ENCODE measurements around the gene FNIP2. TPM values are rescaled to one million over a fixed set of nuclear protein-coding genes. Genes with fewer than 3 reads are reported as not detected.
"Not testable (repeated sequence)": the region's sequence is repeated elsewhere in the genome, so short reads cannot be mapped to it uniquely, and the experiment has no call there.

The FNIP2 gene
- total RNA-seq, 1 donor from 2014 or later, result 63.0 TPM

DNA sequence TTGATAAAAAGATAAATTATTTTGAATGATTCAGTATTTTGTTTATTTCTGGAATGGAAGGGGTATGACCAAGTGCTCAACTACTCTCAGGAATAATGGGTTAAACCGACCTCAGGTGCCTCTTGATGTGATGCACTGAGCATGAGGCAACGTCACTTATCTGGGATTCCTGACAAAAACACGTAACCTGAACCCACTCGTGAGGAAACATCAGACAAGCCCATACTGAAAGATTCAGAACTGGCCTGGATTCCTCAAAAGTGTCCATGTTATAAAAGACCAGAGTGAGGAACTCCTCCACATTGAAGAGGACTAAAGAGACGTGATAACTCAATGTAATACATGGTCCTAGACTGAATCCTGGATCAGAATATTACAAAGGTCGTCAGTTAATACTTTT, 144.0 kb downstream of the FNIP2 start:
- DNase-seq (ENCODE audit: low spot score), result no peak

DNA sequence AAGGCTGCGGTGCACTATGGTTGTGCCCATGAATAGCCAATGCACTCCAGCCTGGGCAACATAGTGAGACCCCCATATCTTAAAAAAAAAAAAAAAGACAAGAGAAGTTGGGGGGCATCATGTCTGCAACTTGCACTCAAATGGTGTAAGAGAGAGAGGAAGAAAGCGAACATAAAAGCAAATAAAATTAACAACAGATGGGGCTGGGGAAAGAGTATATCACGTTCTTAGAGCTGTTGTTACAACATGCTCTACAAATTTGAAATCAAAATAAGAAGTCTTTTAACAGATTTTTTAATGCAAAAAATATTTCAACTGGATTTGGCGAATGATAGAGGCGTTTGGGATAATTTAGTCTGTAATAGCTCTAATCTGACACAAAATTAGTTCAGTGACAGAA, 144.9 kb downstream of the FNIP2 start:
- DNase-seq (ENCODE audit: low spot score), result no peak

DNA sequence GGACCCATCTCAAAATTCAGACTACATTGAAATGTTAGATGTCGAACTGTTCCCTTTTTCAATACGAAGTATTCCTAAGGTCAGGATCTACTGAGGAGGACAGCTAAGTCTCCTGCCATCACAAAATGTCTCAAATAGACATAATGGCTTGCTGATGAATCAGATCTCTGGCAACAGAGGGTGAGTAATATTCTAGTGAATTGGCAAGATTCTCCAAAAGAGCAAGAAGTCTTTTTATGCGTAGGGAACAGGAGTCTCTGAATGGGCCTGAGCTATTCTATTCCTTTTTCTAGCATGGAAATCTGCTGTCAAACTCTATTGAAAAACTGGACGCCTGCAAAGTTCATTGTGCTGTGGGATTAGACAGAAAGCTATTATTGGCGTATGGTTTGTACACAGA, 145.4 kb downstream of the FNIP2 start:
- no peak for DNase-seq (ENCODE audit: low spot score)

DNA sequence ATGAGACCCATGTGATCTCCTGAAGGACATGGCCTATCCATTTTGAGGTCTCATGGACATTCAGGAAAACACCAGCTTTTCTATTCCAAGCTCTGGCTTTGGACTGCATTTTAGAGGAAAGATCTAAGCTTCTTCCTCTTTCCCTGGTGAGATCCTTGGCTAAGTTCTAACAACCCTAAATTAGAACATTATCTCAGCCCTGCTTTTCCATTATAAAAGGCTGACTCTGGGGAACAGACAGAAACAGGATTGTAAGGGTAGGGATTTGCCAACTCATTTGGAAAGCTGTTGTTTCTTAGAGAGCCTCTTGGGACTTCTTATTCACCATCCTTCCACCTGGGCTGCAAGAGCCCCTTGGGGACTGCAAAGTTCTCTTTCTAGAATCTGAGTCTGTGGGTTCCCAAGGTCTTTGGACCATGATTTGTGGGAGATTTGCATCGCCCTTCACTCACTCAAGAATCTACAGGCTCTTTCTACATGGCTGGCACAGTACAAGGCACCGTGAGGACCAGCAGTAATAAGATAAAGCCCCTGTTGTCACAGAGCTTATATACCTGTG, 146.9 kb downstream of the FNIP2 start:
- no peak for DNase-seq (ENCODE audit: low spot score)

DNA sequence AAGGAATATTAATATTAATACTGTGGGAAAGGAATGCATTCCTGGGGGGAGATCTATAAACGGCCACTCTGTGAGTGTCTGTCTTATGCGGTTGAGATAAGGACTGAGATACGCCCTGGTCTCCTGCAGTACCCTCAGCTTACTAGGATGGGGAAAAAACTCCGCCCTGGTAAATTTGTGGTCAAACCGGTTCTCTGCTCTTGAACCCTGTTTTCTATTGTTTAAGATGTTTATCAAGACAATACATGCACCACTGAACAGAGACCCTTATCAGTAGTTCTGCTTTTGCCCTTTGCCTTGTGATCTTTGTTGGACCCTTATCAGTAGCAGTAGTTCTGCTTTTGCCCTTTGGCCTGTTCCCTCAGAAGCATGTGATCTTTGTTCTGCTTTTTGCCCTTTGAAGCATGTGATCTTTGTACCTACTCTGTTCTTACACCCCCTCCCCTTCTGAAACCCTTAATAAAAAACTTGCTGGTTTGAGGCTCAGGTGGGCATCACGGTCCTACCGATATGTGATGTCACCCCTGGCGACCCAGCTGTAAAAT, 151.7 kb downstream of the FNIP2 start:
- not testable (repeated sequence) for DNase-seq (ENCODE audit: low spot score)

DNA sequence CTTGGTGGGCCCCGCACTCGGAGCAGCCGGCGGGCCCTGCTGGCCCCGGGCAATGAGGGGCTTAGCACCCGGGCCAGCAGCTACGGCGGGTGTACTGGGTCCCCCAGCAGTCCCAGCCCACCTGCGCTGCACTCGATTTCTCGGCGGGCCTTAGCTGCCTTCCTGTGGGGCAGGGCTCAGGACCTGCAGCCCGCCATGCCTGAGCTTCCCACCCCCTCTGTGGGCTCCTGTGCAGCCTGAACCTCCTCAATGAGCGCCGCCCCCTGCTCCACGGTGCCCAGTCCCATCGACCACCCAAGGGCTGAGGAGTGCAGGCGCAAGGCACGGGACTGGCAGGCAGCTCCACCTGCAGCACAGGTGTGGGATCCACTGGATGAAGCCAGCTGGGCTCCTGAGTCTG, 158.9 kb downstream of the FNIP2 start:
- not testable (repeated sequence) for DNase-seq (ENCODE audit: low spot score)

DNA sequence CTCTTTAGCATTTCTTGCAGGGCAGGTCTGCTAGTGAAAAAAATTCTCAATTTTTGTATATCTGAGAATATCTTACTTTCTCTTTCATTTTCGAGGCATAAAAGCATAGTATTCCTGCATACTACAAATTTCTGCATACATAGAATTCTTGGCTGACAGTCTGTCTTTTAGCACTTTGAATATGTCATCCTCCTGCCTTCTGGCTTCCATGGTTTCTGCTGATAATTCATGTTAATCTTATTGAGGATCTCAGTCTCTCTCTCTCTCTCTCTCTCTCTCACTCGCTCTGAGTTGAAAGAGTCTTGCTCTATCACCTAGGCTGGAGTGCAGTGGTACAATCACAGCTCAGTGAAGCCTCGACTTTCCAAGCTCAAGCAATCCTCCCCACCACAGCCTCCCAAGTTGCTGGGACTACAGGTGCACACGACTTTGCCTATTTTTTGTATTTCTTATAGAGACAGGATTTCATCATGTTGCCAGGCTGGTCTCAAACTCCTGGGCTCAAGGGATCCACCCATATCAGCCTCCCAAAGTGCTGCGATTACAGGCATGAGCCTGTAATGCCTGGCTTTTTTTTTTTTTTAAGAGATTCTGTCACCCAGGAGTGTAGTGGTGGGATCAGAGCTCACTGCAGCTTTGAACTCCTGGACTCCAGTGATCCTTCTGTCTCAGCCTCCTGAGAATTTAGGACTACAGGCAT, 161.3 kb downstream of the FNIP2 start:
- no peak for DNase-seq (ENCODE audit: low spot score)

DNA sequence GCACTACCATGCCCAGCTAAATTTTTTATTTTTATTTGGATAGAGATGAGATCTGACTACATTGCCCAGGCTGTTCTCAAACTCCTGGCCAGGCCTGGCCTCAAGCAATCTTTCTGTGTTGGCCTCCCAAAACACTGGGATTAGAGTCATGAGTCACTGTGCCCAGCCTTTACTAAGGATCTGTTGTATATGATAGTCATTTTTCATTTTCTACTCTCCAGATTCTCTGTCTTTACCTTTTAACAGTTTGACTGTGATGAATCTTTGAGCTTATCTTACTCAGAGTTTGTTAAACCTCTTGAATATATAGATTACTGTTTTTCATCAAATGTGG, 161.8 kb downstream of the FNIP2 start:
- DNase-seq (ENCODE audit: low spot score), result no peak

DNA sequence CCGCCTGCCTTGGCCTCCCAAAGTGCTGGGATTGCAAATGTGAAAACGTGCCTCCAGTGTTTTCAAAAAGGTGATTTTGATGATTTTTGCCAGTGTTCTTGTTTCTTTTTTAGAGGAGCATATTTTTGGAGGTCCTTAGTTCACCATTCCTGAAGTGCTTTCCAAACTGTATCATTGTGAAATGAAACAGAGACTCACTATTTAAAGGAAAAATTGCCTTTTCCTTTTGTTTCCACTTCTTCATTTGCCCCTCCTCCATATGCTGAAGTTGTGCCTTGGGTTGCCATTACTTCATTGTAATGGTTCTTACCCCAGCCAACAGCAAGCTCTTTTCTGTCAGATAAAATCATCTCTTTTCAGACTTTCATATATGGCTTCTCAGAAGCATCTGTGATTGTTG, 164.4 kb downstream of the FNIP2 start:
- no peak for DNase-seq (ENCODE audit: low spot score)

DNA sequence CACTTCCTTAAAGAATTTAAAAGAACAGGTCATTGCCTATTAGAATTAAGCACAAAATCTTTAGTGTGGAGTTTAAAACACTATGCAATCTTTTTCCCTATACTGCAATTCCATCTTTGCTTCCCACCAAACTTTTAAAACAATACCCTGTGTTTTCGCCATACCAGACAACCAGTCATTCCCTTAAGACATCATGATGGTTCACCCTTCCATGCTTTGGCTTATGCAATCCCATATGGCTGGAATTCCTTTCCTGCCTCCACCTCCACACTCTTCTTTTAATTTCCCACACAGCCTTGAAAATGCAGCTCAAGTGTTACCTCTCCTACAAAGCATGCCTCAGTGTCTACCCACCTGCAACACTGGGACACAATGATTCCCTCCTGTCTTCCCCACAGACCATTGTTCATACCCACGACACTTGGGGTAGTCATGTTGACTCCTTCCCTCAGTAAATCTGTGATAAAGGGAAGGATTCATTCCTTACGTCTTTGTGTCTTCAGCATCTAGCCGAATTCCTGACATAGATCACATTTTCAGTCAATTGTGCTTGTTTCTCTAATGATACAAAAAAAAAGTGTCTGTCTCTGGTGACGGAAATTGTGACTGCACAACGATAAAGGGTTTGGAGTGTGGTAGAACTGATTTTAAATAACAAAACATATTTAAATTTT, 166.3 kb downstream of the FNIP2 start:
- DNase-seq (ENCODE audit: low spot score), result no peak

DNA sequence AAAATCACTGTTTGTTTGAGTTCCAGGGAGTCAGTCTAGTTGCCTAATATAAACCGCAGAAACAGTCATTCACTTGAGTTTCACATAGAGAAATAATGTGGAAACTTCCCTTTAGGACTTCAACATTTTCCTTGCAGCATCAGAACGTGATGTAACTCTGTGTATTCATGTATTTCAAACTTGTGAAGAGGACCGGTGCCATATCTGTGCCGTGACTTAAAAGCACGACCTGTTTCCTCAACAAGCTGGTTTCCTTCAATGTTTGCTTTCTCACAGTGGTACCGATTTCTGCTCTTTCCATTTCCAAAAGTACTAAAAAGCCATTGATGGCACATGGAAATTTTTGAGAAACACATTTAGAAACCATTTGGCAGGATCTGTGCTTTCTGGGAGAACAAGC, 167.4 kb downstream of the FNIP2 start:
- DNase-seq (ENCODE audit: low spot score), result no peak

DNA sequence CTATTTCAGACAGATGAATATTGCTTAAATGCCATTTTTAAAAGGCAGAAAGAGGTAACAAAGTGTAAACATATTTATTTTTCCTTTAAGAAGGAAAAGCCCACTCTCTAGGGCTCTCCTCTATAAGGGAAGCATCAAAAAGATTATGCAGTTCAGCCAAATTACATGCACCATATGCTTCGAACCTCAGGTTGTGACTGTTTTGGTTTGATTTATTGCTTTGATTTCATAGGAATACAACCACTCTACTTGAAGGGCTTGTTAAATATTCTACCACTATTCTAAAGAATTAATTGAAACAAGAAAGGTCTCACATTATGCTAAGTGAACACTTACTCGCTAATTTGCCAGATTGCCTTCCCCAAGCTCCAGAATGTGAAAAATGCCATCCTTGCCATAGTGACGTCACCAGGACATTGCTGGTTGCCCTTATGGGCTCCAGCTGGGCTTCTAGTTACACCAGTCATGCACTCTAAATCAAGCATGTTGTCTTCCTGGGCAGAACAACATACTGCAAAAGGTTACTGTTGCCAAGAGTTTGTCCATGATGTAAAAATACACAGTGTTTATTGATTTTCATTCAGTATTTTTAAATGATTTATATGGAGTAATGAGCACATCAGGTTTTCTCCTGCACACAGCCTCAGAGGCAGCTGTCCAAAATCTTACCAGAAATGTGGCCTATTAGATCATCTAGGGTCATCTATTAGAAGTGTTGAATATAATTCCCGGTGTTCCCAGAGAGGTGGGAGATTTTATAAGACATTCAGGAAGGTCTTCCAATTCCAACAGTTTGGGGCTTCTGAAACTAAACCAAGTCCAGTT, 169.6 kb downstream of the FNIP2 start:
- no peak for DNase-seq (ENCODE audit: low spot score)

DNA sequence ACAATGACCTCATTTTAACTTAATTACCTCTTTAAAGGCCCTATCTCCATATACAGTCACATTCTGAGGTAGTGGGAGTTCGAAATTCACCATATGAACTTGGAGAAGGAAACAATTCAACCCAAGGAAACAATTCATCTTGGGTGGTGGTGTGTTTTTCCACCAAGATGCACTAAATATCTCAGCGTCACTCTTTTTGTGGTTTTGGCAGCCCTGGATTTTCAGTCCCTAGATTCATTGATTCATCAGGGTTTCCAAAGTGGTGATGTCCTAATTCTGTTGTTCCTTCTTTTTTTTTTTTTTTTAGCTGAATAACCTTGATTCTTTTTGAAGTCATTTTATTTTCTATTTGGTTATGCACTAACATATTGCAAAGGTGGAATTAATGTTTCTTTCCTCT, 171.4 kb downstream of the FNIP2 start:
- DNase-seq (ENCODE audit: low spot score), result no peak

DNA sequence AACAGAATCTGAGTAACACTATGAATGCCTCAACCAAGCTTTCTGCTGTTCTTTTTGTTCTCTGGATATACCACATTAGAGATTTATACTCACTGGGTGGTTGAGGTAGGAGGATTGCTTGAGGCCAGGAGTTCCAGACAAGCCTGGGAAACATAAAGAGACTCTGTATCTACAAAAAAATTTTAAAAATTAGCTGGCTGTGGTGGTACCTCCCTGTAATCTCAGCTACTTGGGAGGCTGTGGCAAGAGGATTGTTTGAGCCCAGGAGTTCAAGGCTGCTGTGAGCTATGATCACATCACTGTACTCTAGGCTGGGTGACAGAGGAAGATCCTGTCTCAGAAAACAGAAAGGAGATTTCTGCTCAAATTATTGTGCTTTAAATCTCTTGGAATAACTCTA, 172.5 kb downstream of the FNIP2 start:
- DNase-seq (ENCODE audit: low spot score), result no peak

DNA sequence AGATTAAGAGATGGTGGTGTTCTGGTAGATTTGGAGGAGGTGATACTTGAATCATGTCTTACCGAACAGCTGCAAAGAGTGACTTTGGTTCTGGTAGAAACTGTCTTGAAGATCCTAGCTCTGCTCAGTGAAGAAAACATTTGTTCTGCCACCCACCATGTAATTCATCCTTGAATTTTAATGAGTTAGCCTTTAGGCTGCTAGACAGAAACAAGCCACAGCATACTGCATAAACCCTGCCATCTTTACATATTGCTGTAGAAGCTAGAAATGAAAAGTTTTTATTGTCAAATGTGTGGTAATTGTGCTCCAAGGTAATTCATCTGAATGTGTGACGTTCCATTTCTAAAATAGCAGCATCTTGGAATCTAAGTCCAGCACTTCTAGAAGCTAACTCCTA, 173.1 kb downstream of the FNIP2 start:
- no peak for DNase-seq (ENCODE audit: low spot score)

DNA sequence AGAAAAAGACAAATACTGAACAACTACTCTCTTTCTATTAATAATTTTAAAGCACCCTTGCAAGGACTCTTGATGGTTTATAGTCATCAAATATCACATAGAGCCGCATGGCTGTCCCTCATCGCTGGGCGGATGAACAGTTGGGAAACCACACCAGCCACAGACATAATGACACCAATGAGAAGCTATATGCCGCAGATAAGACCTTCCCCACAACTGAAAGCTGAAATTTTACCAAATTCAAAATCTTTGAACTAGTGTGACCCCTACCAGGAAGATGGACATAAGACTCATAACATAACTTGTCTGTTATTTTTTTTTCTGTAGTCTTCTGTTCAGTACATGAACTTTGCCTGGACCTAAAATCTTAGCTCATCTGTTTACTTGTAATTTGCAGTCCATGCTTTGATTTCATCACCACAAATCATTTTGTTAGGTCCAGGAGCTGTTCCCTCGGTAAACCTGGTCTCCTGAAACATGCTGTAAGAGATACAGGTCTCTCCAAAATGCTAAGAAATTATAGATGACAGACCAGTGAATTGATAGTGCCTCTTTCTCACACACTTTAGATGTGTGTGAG, 176.8 kb downstream of the FNIP2 start:
- DNase-seq (ENCODE audit: low spot score), result no peak

DNA sequence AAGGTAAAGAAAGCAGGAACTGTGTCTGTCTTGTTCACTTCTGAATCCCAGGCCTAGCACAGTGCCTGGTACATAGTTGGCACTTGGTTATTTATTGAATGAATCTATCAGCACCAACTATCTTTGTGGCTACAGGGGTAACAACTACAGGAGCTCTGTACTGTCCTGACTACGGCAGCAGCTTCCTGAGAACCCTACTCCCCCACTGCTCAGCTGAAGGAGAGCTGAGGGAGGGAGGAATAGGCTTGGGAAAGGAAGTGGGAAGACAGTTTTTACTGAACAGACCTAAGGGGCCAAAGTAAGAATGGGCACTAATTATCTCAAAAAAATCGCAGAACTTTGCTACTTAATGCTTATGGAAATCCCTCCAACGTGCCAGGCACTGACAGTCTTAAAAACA, 178.0 kb downstream of the FNIP2 start:
- DNase-seq (ENCODE audit: low spot score), result no peak

DNA sequence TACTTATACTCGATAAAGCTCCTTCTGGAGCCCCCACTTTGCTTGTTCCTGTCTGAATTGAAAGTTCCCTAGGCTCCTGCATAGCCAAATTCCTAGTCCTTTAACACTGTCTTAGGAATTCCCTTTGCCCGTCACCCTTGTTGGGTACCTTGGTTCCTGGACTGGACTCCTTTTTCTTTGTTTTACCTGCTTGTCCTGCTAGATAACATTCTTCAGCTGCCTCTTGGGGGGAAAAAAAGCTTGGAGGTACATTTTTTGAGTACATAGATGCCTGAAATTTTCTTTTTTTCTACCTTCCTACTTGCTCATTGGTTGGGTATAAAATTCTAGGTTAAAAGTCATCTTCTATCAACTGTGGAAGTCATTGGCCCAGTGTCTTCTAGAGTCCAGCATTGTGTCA, 179.2 kb downstream of the FNIP2 start:
- no peak for DNase-seq (ENCODE audit: low spot score)

DNA sequence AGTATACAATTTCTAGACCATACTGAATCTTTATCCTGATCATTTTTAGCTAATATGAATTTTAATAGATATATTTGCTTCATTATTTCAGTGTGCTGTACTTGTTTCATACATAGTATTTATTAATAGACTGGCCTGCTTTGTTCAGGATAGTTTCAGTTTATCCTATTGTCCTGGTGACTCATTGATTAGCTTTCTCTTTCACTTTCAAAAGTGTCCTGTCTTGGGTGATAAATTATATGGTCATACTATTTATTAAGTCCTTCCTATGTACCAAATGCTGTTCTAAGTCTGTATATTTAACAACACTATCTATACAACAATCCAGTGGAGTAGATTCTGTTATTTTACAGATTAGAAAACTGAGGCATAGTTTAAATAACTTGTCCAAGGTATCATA, 180.3 kb downstream of the FNIP2 start:
- DNase-seq (ENCODE audit: low spot score), result no peak

DNA sequence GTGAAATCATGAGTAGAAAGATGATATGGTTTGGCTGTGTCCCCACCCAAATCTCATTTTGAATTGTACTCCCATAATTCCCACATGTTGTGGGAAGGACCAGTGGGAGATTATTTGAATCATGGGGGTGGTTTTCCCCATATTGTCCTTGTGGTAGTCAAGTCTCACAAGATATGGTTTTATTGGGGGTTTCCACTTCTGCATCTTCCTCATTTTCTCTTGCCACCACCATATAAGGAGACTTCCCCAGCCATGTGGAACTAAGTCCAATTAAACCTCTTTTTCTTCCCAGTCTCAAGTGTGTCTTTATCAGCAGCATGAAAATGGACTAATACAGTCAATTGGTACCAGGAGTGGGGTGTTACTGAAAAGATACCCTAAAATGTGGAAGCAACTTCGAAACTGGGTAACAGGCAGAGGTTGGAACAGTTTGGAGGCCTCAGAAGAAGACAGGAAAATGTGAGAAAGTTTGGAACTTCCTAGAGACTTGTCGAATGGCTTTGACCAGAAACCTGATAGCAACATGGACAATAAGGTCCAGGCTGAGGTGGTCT, 183.5 kb downstream of the FNIP2 start:
- not testable (repeated sequence) for DNase-seq (ENCODE audit: low spot score)

DNA sequence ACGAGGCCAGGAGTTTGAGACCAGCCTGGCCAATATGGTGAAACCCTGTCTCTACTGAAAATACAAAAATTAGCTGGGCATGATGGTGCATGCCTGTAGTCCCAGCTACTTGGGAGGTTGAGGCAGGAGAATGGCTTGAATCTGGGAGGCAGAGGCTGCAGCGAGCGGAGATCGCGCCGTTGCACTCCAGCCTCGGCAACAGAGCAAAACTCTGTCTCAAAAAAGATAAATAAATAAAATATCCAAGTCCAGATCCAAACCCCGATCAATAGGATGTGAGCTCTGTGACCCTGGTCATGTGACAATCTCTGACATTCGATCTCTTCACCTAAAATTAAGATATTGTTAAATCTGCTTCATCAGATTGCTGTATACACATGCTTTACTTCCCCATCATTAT, 187.5 kb downstream of the FNIP2 start:
- DNase-seq (ENCODE audit: low spot score), result not testable (repeated sequence)

DNA sequence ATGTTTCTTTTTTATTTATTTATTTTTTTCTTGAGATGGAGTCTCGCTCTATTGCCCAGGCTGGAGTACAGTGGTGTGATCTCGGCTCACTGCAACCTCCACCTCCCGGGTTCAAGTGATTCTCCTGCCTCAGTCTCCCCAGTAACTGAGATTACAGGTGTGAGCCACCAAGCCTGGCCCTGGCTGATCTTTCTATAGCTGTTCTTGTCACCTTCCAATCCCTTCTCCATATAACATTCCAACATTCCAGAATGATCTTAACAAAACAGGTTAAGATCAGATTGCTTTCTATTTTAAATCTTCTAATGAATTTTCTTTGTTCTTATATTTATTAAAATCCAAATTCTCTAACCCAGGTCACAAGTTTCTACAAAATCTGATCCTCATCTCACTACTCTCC, 188.1 kb downstream of the FNIP2 start:
- not testable (repeated sequence) for DNase-seq (ENCODE audit: low spot score)

Data from mucosa of gallbladder (tissue), 1 donor.